Neural cell (in vitro differentiated cells): ENCODE measurements around the gene KCNQ5.

Experiments used
- EP300 ChIP-seq: fragments of 450-650 bp; conservative IDR thresholded peaks from 2 replicates; pipeline ENCODE4 v1.6.1; 2014; ENCODE audit warnings: antibody characterized with exemption, mild to moderate bottlenecking, moderate library complexity; ENCODE audit not compliant: poor library complexity, severe bottlenecking
- EZH2 ChIP-seq: fragments of 200-600, 300-800 bp; shearing (Covaris generic), sonication (generic); IDR thresholded peaks from 2 replicates; pipeline ENCODE4 v1.6.1; 2014; ENCODE audit warnings: antibody characterized with exemption, low read length, borderline replicate concordance, mild to moderate bottlenecking; ENCODE audit not compliant: insufficient read depth, poor library complexity, severe bottlenecking
- MXI1 ChIP-seq: fragments of 450-650 bp; conservative IDR thresholded peaks from 2 replicates; pipeline ENCODE4 v1.6.1; 2014; ENCODE audit warnings: antibody characterized with exemption, mild to moderate bottlenecking; ENCODE audit not compliant: poor library complexity, severe bottlenecking
- POLR2AphosphoS5 ChIP-seq: IDR thresholded peaks from 2 replicates; pipeline ENCODE4 v1.6.1; 2012
- RAD21 ChIP-seq: fragments of 450-650 bp; conservative IDR thresholded peaks from 2 replicates; pipeline ENCODE4 v1.6.1; 2014; ENCODE audit warnings: antibody characterized with exemption, mild to moderate bottlenecking, moderate library complexity
- SMC3 ChIP-seq: fragments of 450-650 bp; conservative IDR thresholded peaks from 2 replicates; pipeline ENCODE4 v1.6.1; 2014; ENCODE audit warnings: antibody characterized with exemption, mild to moderate bottlenecking, moderate library complexity; ENCODE audit not compliant: poor library complexity
- TAF1 ChIP-seq: IDR thresholded peaks from 2 replicates; pipeline ENCODE4 v1.6.1; 2012; ENCODE audit warnings: low read depth
- TF ChIP-seq, protein P1 (sequence below): fragments of 450-650 bp; IDR thresholded peaks from 2 replicates; pipeline ENCODE4 v1.5.1; 2014; ENCODE audit warnings: antibody characterized with exemption, mild to moderate bottlenecking, moderate library complexity; ENCODE audit not compliant: poor library complexity, severe bottlenecking
- TF ChIP-seq, protein P2 (sequence below): IDR thresholded peaks from 2 replicates; pipeline ENCODE4 v1.6.1; 2012; ENCODE audit warnings: borderline replicate concordance

DNA sequence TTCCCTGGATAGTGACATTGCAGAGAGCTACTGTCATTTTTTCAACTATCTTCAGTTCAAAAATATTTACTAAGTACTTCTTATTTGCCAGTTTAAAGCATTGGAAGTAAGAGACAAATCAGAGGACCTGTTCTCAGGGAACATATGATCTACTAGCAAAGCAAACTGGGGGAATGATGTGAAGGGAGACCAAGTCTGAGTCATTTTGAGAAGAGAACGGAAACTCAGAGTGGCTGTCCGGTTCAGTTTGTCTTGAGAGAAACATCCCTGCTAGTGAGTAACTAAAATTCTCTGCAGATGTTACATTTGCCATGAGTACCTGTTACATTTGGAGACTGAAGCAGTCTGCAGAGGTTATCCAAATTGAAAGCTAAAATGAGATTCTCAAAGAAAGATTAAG is 118.3 kb downstream of the KCNQ5 start:
- TF ChIP-seq, protein P1, sequence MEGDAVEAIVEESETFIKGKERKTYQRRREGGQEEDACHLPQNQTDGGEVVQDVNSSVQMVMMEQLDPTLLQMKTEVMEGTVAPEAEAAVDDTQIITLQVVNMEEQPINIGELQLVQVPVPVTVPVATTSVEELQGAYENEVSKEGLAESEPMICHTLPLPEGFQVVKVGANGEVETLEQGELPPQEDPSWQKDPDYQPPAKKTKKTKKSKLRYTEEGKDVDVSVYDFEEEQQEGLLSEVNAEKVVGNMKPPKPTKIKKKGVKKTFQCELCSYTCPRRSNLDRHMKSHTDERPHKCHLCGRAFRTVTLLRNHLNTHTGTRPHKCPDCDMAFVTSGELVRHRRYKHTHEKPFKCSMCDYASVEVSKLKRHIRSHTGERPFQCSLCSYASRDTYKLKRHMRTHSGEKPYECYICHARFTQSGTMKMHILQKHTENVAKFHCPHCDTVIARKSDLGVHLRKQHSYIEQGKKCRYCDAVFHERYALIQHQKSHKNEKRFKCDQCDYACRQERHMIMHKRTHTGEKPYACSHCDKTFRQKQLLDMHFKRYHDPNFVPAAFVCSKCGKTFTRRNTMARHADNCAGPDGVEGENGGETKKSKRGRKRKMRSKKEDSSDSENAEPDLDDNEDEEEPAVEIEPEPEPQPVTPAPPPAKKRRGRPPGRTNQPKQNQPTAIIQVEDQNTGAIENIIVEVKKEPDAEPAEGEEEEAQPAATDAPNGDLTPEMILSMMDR, result no peak
- no peak for TF ChIP-seq TAF1
- TF ChIP-seq EP300, result no peak
- no peak for TF ChIP-seq POLR2AphosphoS5
- TF ChIP-seq SMC3, result no peak
- no peak for TF ChIP-seq EZH2
- TF ChIP-seq RAD21, result no peak
- TF ChIP-seq, protein P2, sequence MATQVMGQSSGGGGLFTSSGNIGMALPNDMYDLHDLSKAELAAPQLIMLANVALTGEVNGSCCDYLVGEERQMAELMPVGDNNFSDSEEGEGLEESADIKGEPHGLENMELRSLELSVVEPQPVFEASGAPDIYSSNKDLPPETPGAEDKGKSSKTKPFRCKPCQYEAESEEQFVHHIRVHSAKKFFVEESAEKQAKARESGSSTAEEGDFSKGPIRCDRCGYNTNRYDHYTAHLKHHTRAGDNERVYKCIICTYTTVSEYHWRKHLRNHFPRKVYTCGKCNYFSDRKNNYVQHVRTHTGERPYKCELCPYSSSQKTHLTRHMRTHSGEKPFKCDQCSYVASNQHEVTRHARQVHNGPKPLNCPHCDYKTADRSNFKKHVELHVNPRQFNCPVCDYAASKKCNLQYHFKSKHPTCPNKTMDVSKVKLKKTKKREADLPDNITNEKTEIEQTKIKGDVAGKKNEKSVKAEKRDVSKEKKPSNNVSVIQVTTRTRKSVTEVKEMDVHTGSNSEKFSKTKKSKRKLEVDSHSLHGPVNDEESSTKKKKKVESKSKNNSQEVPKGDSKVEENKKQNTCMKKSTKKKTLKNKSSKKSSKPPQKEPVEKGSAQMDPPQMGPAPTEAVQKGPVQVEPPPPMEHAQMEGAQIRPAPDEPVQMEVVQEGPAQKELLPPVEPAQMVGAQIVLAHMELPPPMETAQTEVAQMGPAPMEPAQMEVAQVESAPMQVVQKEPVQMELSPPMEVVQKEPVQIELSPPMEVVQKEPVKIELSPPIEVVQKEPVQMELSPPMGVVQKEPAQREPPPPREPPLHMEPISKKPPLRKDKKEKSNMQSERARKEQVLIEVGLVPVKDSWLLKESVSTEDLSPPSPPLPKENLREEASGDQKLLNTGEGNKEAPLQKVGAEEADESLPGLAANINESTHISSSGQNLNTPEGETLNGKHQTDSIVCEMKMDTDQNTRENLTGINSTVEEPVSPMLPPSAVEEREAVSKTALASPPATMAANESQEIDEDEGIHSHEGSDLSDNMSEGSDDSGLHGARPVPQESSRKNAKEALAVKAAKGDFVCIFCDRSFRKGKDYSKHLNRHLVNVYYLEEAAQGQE, result no peak
- no peak for TF ChIP-seq MXI1
